Tibial nerve (tissue), 4 donors: ENCODE data around the gene NEDD9. TPM values are rescaled to one million over a fixed set of nuclear protein-coding genes. Genes with fewer than 3 reads are reported as not detected.
A peak's percentile ranks its signal among the peaks of the same experiment; 100 is the strongest.

Experiments used
- DNase-seq, 2 donors: peaks; one replicate each; pipeline ENCODE4 v3.0.0-alpha.2; 2019; ENCODE audit warnings: low spot score in 2 of 2
- H3K27ac ChIP-seq, 4 donors: fragments of 200-600 bp; sonication (generic) in 3 of 4; one replicate each; pipeline ENCODE4 v1.5.1; 2017 to 2019; ENCODE audit warnings: mild to moderate bottlenecking in 1 of 4
- H3K27me3 ChIP-seq, 2 donors: fragments of 200-600 bp; sonication (generic) in 1 of 2; one replicate each; pipeline versions ENCODE4 v1.5.1 to v1.6.0; 2017 to 2019
- H3K36me3 ChIP-seq, 3 donors: fragments of 200-600 bp; sonication (generic); one replicate each; pipeline ENCODE4 v1.5.1; 2018 to 2019
- H3K4me1 ChIP-seq, 4 donors: fragments of 200-600 bp; sonication (generic) in 3 of 4; one replicate each; pipeline ENCODE4 v1.5.1; 2017 to 2019
- H3K4me3 ChIP-seq, 4 donors: fragments of 200-600 bp; sonication (generic) in 3 of 4; one replicate each; pipeline ENCODE4 v1.5.1; 2017 to 2019; ENCODE audit warnings: mild to moderate bottlenecking in 1 of 4, moderate library complexity in 1 of 4
- H3K9me3 ChIP-seq, 4 donors: fragments of 200-600 bp; sonication (generic) in 3 of 4; one replicate each; pipeline ENCODE4 v1.5.1; 2017 to 2019
- EP300 ChIP-seq, 2 donors: sonication (generic); formaldehyde crosslinking; IDR thresholded peaks; one replicate each; pipeline ENCODE4 v1.6.1; 2017; ENCODE audit warnings: antibody characterized with exemption in 2 of 2, mild to moderate bottlenecking in 1 of 2
- POLR2A ChIP-seq, 2 donors: fragments of 450-650 bp; IDR thresholded peaks; one replicate each; pipeline ENCODE4 v1.6.1; 2017; ENCODE audit warnings: antibody characterized with exemption in 2 of 2, mild to moderate bottlenecking in 2 of 2, moderate library complexity in 2 of 2
- WGBS, 2 donors: methylation state at CpG; one replicate each; pipeline ENCODE4 v1.1.5; 2018; 5-methylcytosine and 5-hydroxymethylcytosine counted together
- total RNA-seq, 4 donors: library from RNA; depleted of rRNA; stranded (reverse); fragments of >200 nt; gene quantifications; one replicate each; pipeline ENCODE4 v1.1.0, GENCODE V29; 2016
- TF ChIP-seq, protein P1 (sequence below), 5 experiments: fragments of 200-600 bp in 3 of 5; fragments of 450-650 bp in 2 of 5; sonication (generic) in 3 of 5; IDR thresholded peaks; one replicate each; pipeline ENCODE4 v1.5.1; 2016 to 2019; ENCODE audit warnings: antibody characterized with exemption in 5 of 5, mild to moderate bottlenecking in 3 of 5, moderate library complexity in 2 of 5

Gene NEDD9
- total RNA-seq, 4 donors from 2014 or later, result 107 to 205 (median 130) TPM

DNA sequence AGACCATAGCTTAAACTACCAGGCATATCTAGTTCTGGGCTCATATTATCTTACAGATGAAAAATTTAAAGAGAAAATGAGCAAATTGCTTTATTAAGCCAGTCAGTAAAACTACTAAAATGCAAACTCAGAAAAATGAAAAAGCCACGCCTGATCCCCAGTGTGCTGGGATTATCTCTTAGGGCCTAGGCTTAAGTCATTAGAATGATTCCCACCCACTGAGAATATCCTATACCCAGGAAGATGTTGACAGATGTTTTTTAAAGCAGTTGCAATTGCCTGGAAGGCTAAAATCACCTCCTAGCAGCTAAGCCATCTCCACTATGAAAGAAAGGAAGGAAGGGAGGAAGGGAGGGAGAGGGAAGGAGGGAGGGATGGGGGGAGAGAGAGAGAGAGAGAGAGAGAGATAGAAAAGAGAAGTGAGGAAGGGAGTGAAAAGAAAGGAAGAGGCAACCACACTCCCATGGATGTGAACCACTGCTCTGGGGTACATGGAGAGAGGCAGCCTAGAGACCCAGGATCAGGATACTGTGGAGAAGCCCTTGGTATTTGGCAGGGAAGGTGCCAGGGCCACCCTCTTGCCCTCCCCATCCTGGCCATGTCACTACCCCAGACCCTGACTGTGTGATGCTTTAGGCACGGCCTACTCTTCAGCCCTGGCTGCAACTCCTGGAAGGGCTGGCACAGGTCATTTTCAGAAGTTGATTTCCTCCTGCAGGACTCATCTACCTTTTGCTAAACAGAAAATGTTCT lies 21.9 kb downstream of the NEDD9 start:
- 72 to 83% methylated on average over 2 of the region's 2 CpGs for WGBS, 2 donors
- DNase-seq, result no peak
- H3K27me3 ChIP-seq, result no peaks in the 10 kb centered on the region
- H3K27ac ChIP-seq, result peak overlapping the region in 3 of 4 donors; percentile 45 to 90 (median 87)
- H3K9me3 ChIP-seq, result no peaks in the 10 kb centered on the region
- H3K36me3 ChIP-seq, result peaks cover 0 to 21% (median 0%) of the 10 kb centered on the region in 3 donors
- no peak for TF ChIP-seq POLR2A (IDR thresholded peaks at IDR 0.05)
- TF ChIP-seq EP300 (IDR thresholded peaks at IDR 0.05), result no peak
- TF ChIP-seq, protein P1, sequence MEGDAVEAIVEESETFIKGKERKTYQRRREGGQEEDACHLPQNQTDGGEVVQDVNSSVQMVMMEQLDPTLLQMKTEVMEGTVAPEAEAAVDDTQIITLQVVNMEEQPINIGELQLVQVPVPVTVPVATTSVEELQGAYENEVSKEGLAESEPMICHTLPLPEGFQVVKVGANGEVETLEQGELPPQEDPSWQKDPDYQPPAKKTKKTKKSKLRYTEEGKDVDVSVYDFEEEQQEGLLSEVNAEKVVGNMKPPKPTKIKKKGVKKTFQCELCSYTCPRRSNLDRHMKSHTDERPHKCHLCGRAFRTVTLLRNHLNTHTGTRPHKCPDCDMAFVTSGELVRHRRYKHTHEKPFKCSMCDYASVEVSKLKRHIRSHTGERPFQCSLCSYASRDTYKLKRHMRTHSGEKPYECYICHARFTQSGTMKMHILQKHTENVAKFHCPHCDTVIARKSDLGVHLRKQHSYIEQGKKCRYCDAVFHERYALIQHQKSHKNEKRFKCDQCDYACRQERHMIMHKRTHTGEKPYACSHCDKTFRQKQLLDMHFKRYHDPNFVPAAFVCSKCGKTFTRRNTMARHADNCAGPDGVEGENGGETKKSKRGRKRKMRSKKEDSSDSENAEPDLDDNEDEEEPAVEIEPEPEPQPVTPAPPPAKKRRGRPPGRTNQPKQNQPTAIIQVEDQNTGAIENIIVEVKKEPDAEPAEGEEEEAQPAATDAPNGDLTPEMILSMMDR (IDR thresholded peaks at IDR 0.05), result no peak
- no peak overlapping the region for H3K4me3 ChIP-seq
- H3K4me1 ChIP-seq, result peaks cover 4 to 98% (median 72%) of the 10 kb centered on the region in 4 donors

DNA sequence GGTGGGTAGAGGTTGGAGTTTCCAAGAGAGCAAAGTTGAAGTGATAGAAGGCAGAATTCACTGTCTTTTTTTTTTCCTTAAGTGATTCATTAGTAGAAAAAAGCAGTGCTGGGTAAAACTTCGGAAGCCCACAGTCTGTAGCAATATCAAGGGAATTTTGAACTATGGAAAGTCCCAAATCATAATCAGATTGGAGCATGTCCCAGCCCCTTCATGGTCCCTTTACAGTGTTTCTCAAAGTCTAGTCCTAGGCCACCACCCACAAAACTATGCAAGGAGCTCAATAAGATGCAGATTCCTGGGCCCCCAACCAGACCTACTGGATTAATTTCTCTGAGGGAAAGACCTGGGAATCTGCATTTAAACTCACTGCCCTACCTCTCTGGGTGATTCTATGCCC lies 22.6 kb downstream of the NEDD9 start:
- Histone ChIP-seq H3K4me1 (peaks cover 4 to 93% (median 68%) of the 10 kb centered on the region in 4 donors), H3K9me3 (no peaks in the 10 kb centered on the region), H3K27ac (peak overlapping the region in 3 of 4 donors; percentile 45 to 90 (median 87)), H3K36me3 (peaks cover 0 to 21% (median 0%) of the 10 kb centered on the region in 3 donors), H3K27me3 (no peaks in the 10 kb centered on the region), H3K4me3 (no peak overlapping the region)
- TF ChIP-seq, protein P1 (IDR thresholded peaks at IDR 0.05), result no peak
- no peak for TF ChIP-seq EP300 (IDR thresholded peaks at IDR 0.05)
- no peak for TF ChIP-seq POLR2A (IDR thresholded peaks at IDR 0.05)
- DNase-seq, result no peak
- WGBS, 2 donors, result 14 to 33% methylated on average over 1 of the region's 1 CpG

DNA sequence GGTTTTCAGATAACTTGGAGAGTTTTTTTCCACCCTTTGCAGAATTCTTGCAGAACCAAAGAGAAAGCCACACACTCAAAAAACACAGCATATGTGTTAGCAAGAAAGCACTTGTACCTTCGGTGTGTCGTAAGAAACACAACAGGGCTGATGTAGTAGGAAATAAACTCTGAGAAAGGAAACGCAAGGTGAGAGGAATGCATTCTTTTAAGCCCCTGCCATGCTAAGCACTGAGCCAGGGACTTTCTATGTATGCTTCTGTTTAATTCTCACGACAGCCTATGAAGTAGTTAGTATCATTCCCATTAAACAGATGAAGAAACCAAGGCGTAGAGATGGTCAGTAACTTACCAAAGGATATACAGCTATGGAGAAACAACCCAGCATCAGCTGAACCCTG lies 23.1 kb downstream of the NEDD9 start:
- no peak overlapping the region for H3K4me3 ChIP-seq
- H3K27me3 ChIP-seq, result no peaks in the 10 kb centered on the region
- no peaks in the 10 kb centered on the region for H3K9me3 ChIP-seq
- WGBS, 2 donors, result 81 to 86% methylated on average over 5 of the region's 5 CpGs
- TF ChIP-seq POLR2A (IDR thresholded peaks at IDR 0.05) (no peak), EP300 (IDR thresholded peaks at IDR 0.05) (no peak)
- TF ChIP-seq, protein P1 (IDR thresholded peaks at IDR 0.05), result no peak
- DNase-seq, result no peak
- peaks cover 0 to 21% (median 0%) of the 10 kb centered on the region in 3 donors for H3K36me3 ChIP-seq
- H3K27ac ChIP-seq, result peak overlapping the region in 2 of 4 donors; percentile 87 to 90
- peaks cover 4 to 92% (median 65%) of the 10 kb centered on the region in 4 donors for H3K4me1 ChIP-seq

DNA sequence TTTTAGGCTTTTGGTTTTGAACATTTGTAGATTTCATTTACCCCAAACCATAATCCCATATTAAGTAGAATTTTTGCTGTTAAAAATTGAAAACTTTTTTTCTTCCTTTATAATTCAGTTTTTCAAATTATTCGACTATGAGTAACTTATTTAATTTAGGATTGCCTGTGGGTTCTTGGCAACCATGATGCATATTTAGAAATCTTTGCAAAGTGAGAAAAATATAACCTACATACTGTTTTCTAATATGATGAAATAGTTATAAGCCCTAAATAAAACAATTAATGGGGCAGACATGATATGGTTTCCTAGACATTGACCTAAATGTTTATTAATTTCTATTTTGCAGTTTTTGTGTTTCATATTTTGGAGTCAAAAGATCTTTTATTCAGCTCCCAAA lies 23.6 kb downstream of the NEDD9 start:
- no peak for DNase-seq
- no peaks in the 10 kb centered on the region for H3K9me3 ChIP-seq
- H3K36me3 ChIP-seq, result peaks cover 0 to 21% (median 0%) of the 10 kb centered on the region in 3 donors
- WGBS, 2 donors, result 50 to 56% methylated on average over 1 of the region's 1 CpG
- H3K27ac ChIP-seq, result peak overlapping the region in 2 of 4 donors; percentile 87 to 90
- H3K4me3 ChIP-seq, result no peak overlapping the region
- H3K4me1 ChIP-seq, result peaks cover 4 to 91% (median 64%) of the 10 kb centered on the region in 4 donors
- TF ChIP-seq EP300 (IDR thresholded peaks at IDR 0.05), result no peak
- TF ChIP-seq POLR2A (IDR thresholded peaks at IDR 0.05), result no peak
- H3K27me3 ChIP-seq, result no peaks in the 10 kb centered on the region

DNA sequence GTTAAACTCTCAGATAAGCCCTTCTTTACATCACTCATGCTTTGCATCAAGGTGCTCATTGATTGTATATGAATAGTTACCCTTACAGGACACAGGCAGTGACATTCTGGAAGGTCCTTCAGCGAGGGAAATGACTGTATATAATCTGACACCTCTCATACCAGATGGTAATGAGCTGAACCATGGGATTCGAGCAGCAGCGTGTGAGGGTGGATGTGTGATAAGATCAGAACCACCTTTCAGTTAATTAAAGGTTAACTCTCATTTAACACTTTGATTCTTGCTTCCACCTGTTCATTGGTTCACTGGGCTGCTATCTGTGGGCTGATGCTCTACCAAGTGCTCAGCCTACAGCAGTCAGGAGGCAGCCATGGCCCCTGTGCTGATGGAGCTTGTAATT lies 24.2 kb downstream of the NEDD9 start:
- TF ChIP-seq POLR2A (IDR thresholded peaks at IDR 0.05) (no peak), EP300 (IDR thresholded peaks at IDR 0.05) (peak in 1 of 2 donors; percentile 6)
- TF ChIP-seq, protein P1 (IDR thresholded peaks at IDR 0.05), result no peak
- no peak for DNase-seq
- H3K27ac ChIP-seq, result peak overlapping the region in 2 of 4 donors; percentile 87 to 90
- H3K4me1 ChIP-seq, result peaks cover 4 to 91% (median 62%) of the 10 kb centered on the region in 4 donors
- peaks cover 0 to 20% (median 0%) of the 10 kb centered on the region in 3 donors for H3K36me3 ChIP-seq
- no peaks in the 10 kb centered on the region for H3K27me3 ChIP-seq
- WGBS, 2 donors, result 85 to 89% methylated on average over 3 of the region's 3 CpGs
- no peak overlapping the region for H3K4me3 ChIP-seq
- no peaks in the 10 kb centered on the region for H3K9me3 ChIP-seq
